Measurements from ENCODE around the gene KCNQ4.

GRCh38 chr1:40845895-40846294 lies 62.3 kb downstream of the KCNQ4 start:
- TF ChIP-seq CTCF (conservative IDR thresholded peaks at IDR 0.05; ENCODE audit: low read depth, low read length) (no peak), POLR2A (IDR thresholded peaks at IDR 0.05; ENCODE audit: low read depth, low read length) (no peak), BHLHE40 (IDR thresholded peaks at IDR 0.05; ENCODE audit: low read depth, low read length) (no peak), RAD21 (IDR thresholded peaks at IDR 0.05; ENCODE audit: low read length) (no peak), SMC3 (IDR thresholded peaks at IDR 0.05; ENCODE audit: low read depth, low read length) (no peak), CEBPB (IDR thresholded peaks at IDR 0.05; ENCODE audit: low read depth, low read length) (no peak), CHD1 (IDR thresholded peaks at IDR 0.05; ENCODE audit: low read depth, low read length) (no peak), RFX5 (IDR thresholded peaks at IDR 0.05; ENCODE audit: low read depth, low read length) (no peak), RCOR1 (IDR thresholded peaks at IDR 0.05; ENCODE audit: insufficient replicate concordance, low read length) (no peak), MAFK (IDR thresholded peaks at IDR 0.05; ENCODE audit: low read depth, low read length) (no peak), ELK1 (IDR thresholded peaks at IDR 0.05; ENCODE audit: borderline replicate concordance, low read depth, low read length) (no peak), USF2 (IDR thresholded peaks at IDR 0.05; ENCODE audit: low read depth, low read length) (no peak)

All from IMR-90 (cell line).